Chondrocyte (in vitro differentiated cells): Measurements from ENCODE around the gene LRRC4C. TPM values are rescaled to one million over a fixed set of nuclear protein-coding genes. Genes with fewer than 3 reads are reported as not detected.

ENCODE experiments used
- DNase-seq: peaks from one replicate; pipeline ENCODE4 v3.0.0; 2021; ENCODE audit warnings: mixed read lengths, low spot score
- H3K27ac Mint-ChIP-seq: one replicate; pipeline ENCODE4 v1.8.0; 2021; ENCODE audit warnings: mild to moderate bottlenecking, moderate library complexity, mixed read lengths; ENCODE audit not compliant: unreplicated experiment
- H3K27me3 Mint-ChIP-seq: 2 replicates; pipeline ENCODE4 v1.8.0; 2021; ENCODE audit warnings: low read depth, mixed read lengths
- H3K36me3 Mint-ChIP-seq: 2 replicates; pipeline ENCODE4 v1.8.0; 2021; ENCODE audit warnings: low read depth, mixed read lengths
- H3K4me1 Mint-ChIP-seq: 2 replicates; pipeline ENCODE4 v1.8.0; 2021; ENCODE audit warnings: low read depth, mild to moderate bottlenecking, mixed read lengths
- H3K4me3 Mint-ChIP-seq: one replicate; pipeline ENCODE4 v1.8.0; 2021; ENCODE audit warnings: mild to moderate bottlenecking, moderate library complexity, mixed read lengths; ENCODE audit not compliant: unreplicated experiment
- H3K9me3 Mint-ChIP-seq: 2 replicates; pipeline ENCODE4 v1.8.0; 2021; ENCODE audit warnings: low read depth, mixed read lengths
- total RNA-seq: library from RNA; stranded (reverse); gene quantifications from 3 replicates; pipeline ENCODE4 v1.2.1, GENCODE V29; 2021
- TF ChIP-seq, protein P1 (sequence below): fragments of 200-600 bp; sonication (generic); IDR thresholded peaks from 2 replicates; pipeline ENCODE4 v1.5.0; 2021; ENCODE audit warnings: antibody characterized with exemption, mild to moderate bottlenecking, moderate library complexity

The LRRC4C gene
- total RNA-seq, 1 donor from 2014 or later = 0.72 TPM

DNA sequence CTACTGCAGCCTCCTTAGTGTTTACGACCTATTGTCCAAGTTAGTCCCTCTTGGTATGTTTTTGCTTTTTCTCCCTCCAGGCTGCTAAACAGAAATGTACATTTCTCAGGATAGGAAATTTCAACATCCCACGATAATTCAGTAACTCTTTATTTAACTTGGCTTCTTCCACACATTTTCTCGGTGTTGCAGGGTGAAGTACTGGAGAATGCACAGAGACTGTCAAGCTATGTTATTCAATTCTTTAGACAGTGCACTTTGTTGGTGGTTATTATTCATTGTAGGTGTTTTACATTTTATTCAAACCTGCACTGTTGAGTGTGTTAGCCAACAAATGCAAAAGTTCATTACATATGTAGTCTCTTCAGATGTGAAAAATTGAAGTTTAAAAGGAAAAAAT is 839.8 kb downstream of the LRRC4C start:
- Mint-ChIP-seq H3K9me3 (no peaks in the 10 kb centered on the region), H3K36me3 (no peaks in the 10 kb centered on the region), H3K4me1 (no peaks in the 10 kb centered on the region), H3K27ac (no peak overlapping the region), H3K27me3 (no peaks in the 10 kb centered on the region), H3K4me3 (no peak overlapping the region)
- TF ChIP-seq, protein P1, sequence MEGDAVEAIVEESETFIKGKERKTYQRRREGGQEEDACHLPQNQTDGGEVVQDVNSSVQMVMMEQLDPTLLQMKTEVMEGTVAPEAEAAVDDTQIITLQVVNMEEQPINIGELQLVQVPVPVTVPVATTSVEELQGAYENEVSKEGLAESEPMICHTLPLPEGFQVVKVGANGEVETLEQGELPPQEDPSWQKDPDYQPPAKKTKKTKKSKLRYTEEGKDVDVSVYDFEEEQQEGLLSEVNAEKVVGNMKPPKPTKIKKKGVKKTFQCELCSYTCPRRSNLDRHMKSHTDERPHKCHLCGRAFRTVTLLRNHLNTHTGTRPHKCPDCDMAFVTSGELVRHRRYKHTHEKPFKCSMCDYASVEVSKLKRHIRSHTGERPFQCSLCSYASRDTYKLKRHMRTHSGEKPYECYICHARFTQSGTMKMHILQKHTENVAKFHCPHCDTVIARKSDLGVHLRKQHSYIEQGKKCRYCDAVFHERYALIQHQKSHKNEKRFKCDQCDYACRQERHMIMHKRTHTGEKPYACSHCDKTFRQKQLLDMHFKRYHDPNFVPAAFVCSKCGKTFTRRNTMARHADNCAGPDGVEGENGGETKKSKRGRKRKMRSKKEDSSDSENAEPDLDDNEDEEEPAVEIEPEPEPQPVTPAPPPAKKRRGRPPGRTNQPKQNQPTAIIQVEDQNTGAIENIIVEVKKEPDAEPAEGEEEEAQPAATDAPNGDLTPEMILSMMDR = no peak
- no peak for DNase-seq

DNA sequence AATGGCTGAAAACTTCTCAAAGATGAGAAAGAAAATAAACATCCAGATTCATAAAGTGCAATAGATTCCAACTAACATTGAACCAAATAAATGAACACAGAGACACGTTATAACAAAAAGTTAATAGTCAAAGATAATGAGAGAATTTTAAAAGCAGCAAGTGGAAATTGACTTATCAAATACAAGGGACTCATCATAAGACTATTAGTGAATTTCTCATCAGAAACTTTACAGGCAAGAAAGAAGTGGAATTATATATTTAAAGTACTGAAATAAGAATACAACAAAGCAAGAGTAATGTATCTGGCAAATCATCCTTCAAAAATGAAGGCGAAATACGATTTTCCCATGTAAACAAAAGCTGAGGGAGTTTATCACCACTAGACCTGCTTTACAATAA is 852.7 kb downstream of the LRRC4C start:
- Mint-ChIP-seq H3K4me3 (no peak overlapping the region), H3K4me1 (no peaks in the 10 kb centered on the region), H3K27ac (no peak overlapping the region), H3K27me3 (no peaks in the 10 kb centered on the region), H3K9me3 (peaks cover 60% of the 10 kb centered on the region), H3K36me3 (no peaks in the 10 kb centered on the region)
- no peak for DNase-seq
- TF ChIP-seq, protein P1 = no peak

GRCh38 chr11:40602866-40603552 is 856.4 kb downstream of the LRRC4C start:
- Mint-ChIP-seq H3K4me3 (no peak overlapping the region), H3K27ac (no peak overlapping the region), H3K36me3 (no peaks in the 10 kb centered on the region), H3K27me3 (no peaks in the 10 kb centered on the region), H3K9me3 (peaks cover 35% of the 10 kb centered on the region), H3K4me1 (no peaks in the 10 kb centered on the region)
- DNase-seq = no peak
- TF ChIP-seq, protein P1 = no peak

- H3K27me3 Mint-ChIP-seq = no peaks in the 10 kb centered on the region
- H3K4me3 Mint-ChIP-seq = no peak overlapping the region
- peaks cover 6% of the 10 kb centered on the region for H3K9me3 Mint-ChIP-seq
- no peaks in the 10 kb centered on the region for H3K4me1 Mint-ChIP-seq
- TF ChIP-seq, protein P1 = no peak
- no peaks in the 10 kb centered on the region for H3K36me3 Mint-ChIP-seq
- no peak for DNase-seq
- no peak overlapping the region for H3K27ac Mint-ChIP-seq
Observed at GRCh38 chr11:40597546-40598113, 861.8 kb downstream of the LRRC4C start.

GRCh38 chr11:40573254-40573891 is 886.1 kb downstream of the LRRC4C start:
- Mint-ChIP-seq H3K27ac (no peak overlapping the region), H3K4me3 (no peak overlapping the region), H3K27me3 (no peaks in the 10 kb centered on the region), H3K9me3 (peaks cover under 1% of the 10 kb centered on the region), H3K4me1 (no peaks in the 10 kb centered on the region), H3K36me3 (no peaks in the 10 kb centered on the region)
- TF ChIP-seq, protein P1 = no peak
- no peak for DNase-seq
